ENCODE data around the gene SPATA13. TPM values are rescaled to one million over a fixed set of nuclear protein-coding genes. Genes with fewer than 3 reads are reported as not detected.

Gene SPATA13
- polyA plus RNA-seq, 1 experiment: 3.6 TPM

GRCh38 chr13:24146961-24147569 is 13.5 kb upstream of the SPATA13 start:
- ChIA-PET CTCF (interaction anchor here (1.0 kb wide), 1 partner anchor 94 kb away, joined by 3 read pairs; no protein-coding TSS in a partner anchor), POLR2A (no interaction called here)
- TF ChIP-seq CTCF (IDR thresholded peaks at IDR 0.05; ENCODE audit: insufficient read depth, low read depth, low read length): no peak
- Histone ChIP-seq H3K4me3 (ENCODE audit: low read depth, low read length) (no peak overlapping the region), H3K36me3 (ENCODE audit: control insufficient read depth, insufficient read depth, low read length) (no peaks in the 10 kb centered on the region), H3K27me3 (ENCODE audit: control insufficient read depth, insufficient read depth, low read length) (no peaks in the 10 kb centered on the region)
- no peak for DNase-seq (ENCODE audit: low read depth)

- TF ChIP-seq CTCF (IDR thresholded peaks at IDR 0.05; ENCODE audit: insufficient read depth, low read depth, low read length): no peak
- CTCF ChIA-PET: interaction anchor here (1.0 kb wide), 1 partner anchor 94 kb away, joined by 3 read pairs; no protein-coding TSS in a partner anchor
- POLR2A ChIA-PET: no interaction called here
These were observed 13.0 kb upstream of the SPATA13 start for GRCh38 chr13:24147570-24147963.

GRCh38 chr13:24148414-24149235 is 11.9 kb upstream of the SPATA13 start:
- H3K4me3 ChIP-seq (ENCODE audit: low read depth, low read length): no peak overlapping the region
- 0 out of 2 replicates have a peak, but pooled peaks have one; percentile 20 for TF ChIP-seq CTCF (IDR thresholded peaks at IDR 0.05; ENCODE audit: insufficient read depth, low read depth, low read length)

More at GRCh38 chr13:24147570-24147963, 13.0 kb upstream of the SPATA13 start:
- DNase-seq (ENCODE audit: low read depth): no peak
- H3K27me3 ChIP-seq (ENCODE audit: control insufficient read depth, insufficient read depth, low read length): no peaks in the 10 kb centered on the region
- no peak overlapping the region for H3K4me3 ChIP-seq (ENCODE audit: low read depth, low read length)
- no peaks in the 10 kb centered on the region for H3K36me3 ChIP-seq (ENCODE audit: control insufficient read depth, insufficient read depth, low read length)

GRCh38 chr13:24149246-24150032 is 11.1 kb upstream of the SPATA13 start:
- no peaks in the 10 kb centered on the region for H3K36me3 ChIP-seq (ENCODE audit: control insufficient read depth, insufficient read depth, low read length)
- H3K4me3 ChIP-seq (ENCODE audit: low read depth, low read length): no peak overlapping the region
- no peak for DNase-seq (ENCODE audit: low read depth)
- ChIA-PET CTCF (interaction anchor here (1.6 kb wide), 2 partner anchors 10 to 11 kb away, joined by 3 to 7 read pairs; partner anchors contain the start of gene SPATA13), POLR2A (no interaction called here)
- H3K27me3 ChIP-seq (ENCODE audit: control insufficient read depth, insufficient read depth, low read length): no peaks in the 10 kb centered on the region
- no peak for TF ChIP-seq CTCF (IDR thresholded peaks at IDR 0.05; ENCODE audit: insufficient read depth, low read depth, low read length)

More at GRCh38 chr13:24148414-24149235, 11.9 kb upstream of the SPATA13 start:
- peak; percentile 98 for DNase-seq (ENCODE audit: low read depth)
- ChIA-PET CTCF (interaction anchor here (1.6 kb wide), 2 partner anchors 9 to 11 kb away, joined by 3 to 7 read pairs; partner anchors contain the start of gene SPATA13), POLR2A (no interaction called here)
- no peaks in the 10 kb centered on the region for H3K27me3 ChIP-seq (ENCODE audit: control insufficient read depth, insufficient read depth, low read length)
- no peaks in the 10 kb centered on the region for H3K36me3 ChIP-seq (ENCODE audit: control insufficient read depth, insufficient read depth, low read length)
